Activated naive CD4-positive, alpha-beta T cell treated with anti-CD3 and anti-CD28 coated beads, Interleukin-2, amount 50 U/mL, for 24 hours (primary cell): Measurements from ENCODE around the gene RAB10.

Experiments
- H3K27ac Mint-ChIP-seq: one replicate; pipeline ENCODE4 v1.8.0; 2021; ENCODE audit warnings: mild to moderate bottlenecking, mixed read lengths
- H3K27me3 Mint-ChIP-seq: one replicate; pipeline ENCODE4 v1.8.0; 2021; ENCODE audit warnings: mixed read lengths
- H3K36me3 Mint-ChIP-seq: one replicate; pipeline ENCODE4 v1.8.0; 2021; ENCODE audit warnings: mixed read lengths
- H3K4me1 Mint-ChIP-seq: one replicate; pipeline ENCODE4 v1.8.0; 2021; ENCODE audit warnings: mixed read lengths
- H3K4me3 Mint-ChIP-seq: one replicate; pipeline ENCODE4 v1.8.0; 2021; ENCODE audit warnings: mild to moderate bottlenecking, mixed read lengths
- H3K9me3 Mint-ChIP-seq: one replicate; pipeline ENCODE4 v1.8.0; 2021; ENCODE audit warnings: mixed read lengths

The RAB10 gene

GRCh38 chr2:26034637-26034992 lies 731 bp downstream of the RAB10 start:
- H3K27me3 Mint-ChIP-seq: no peaks in the 10 kb centered on the region
- peaks cover 37% of the 10 kb centered on the region for H3K4me1 Mint-ChIP-seq
- peak overlapping the region; percentile 95 for H3K4me3 Mint-ChIP-seq

DNA sequence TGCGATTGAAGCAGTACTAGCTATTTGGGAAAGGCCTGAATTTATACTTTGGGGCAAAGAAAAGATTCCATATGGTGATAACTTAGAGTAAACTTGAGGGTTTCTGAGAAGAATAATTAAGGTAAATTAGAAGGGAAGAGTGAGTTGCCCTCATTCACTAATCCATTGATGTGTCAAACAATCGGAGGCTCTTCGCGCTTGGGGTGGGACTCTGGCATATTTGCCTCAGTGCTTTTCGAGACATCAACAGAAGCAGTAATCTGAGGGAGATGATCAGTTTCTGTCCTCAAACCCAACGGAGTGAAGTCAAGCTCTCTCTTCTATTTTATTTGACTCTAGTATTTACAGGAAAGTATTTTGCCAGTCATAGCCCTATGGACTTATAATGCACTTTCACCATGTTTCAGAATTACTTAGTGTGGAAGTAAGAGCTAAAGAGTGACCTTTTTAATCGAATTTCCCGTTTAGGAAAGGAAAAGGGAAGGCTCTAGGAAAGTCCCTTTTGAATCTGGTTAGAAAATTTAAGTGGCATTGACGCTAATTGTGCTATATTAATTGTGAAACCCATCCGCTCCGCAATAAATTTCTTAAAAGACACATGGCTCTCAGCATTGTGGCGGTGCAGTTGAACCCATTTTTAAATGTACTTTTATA lies 1.3 kb downstream of the RAB10 start:
- H3K27ac Mint-ChIP-seq: peak overlapping the region; percentile 90
- H3K27me3 Mint-ChIP-seq: no peaks in the 10 kb centered on the region
- peak overlapping the region; percentile 95 for H3K4me3 Mint-ChIP-seq
- H3K9me3 Mint-ChIP-seq: no peaks in the 10 kb centered on the region
- peaks cover 40% of the 10 kb centered on the region for H3K4me1 Mint-ChIP-seq
- H3K36me3 Mint-ChIP-seq: no peaks in the 10 kb centered on the region

More at GRCh38 chr2:26034637-26034992, 731 bp downstream of the RAB10 start:
- peak overlapping the region; percentile 90 for H3K27ac Mint-ChIP-seq
- H3K36me3 Mint-ChIP-seq: no peaks in the 10 kb centered on the region
- no peaks in the 10 kb centered on the region for H3K9me3 Mint-ChIP-seq

DNA sequence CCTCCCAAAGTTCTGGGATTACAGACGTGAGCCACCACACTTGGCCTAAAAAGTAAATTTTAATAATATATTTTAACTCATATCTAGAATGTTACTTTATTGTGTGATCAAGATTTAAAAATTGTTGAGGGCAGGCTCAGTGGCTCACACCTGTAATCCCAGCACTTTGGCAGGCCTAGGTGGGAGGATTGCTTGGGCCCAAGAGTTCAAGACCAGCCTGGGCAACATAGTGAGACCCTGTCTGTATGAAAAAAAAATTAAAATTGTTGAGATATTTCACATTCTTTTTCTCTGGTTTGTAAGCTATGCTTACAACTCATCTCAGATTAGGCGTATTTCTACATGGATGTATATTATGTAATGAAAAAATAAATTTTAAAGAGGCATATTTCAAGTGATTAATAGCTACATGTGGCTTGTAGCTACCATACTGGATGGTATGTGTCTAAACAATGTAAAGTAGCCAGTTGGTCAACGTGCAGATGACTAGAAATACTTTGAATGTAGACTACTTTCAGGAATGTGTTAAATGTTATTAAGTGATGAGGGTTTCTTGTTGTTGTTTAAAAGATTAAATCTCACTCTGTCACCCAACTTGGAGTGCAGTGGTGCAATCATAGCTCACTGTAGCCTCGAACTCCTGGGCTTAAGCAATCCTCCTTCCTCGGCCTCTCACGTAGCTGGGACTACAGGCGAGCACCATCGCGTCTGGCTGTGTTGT lies 5.9 kb downstream of the RAB10 start:
- H3K27ac Mint-ChIP-seq: no peak overlapping the region
- H3K9me3 Mint-ChIP-seq: no peaks in the 10 kb centered on the region
- peak overlapping the region; percentile 19 for H3K4me3 Mint-ChIP-seq
- H3K36me3 Mint-ChIP-seq: peaks cover 3% of the 10 kb centered on the region
- no peaks in the 10 kb centered on the region for H3K27me3 Mint-ChIP-seq
- H3K4me1 Mint-ChIP-seq: peaks cover 74% of the 10 kb centered on the region

- Mint-ChIP-seq H3K36me3 (peaks cover 12% of the 10 kb centered on the region), H3K4me1 (peaks cover 72% of the 10 kb centered on the region), H3K9me3 (no peaks in the 10 kb centered on the region), H3K4me3 (peak overlapping the region; percentile 41), H3K27ac (no peak overlapping the region), H3K27me3 (no peaks in the 10 kb centered on the region)
These were observed 9.2 kb downstream of the RAB10 start for GRCh38 chr2:26043109-26043508.

- no peaks in the 10 kb centered on the region for H3K9me3 Mint-ChIP-seq
- H3K4me1 Mint-ChIP-seq: peaks cover 76% of the 10 kb centered on the region
- H3K4me3 Mint-ChIP-seq: peak overlapping the region; percentile 41
- H3K27ac Mint-ChIP-seq: peak overlapping the region; percentile 42
- H3K36me3 Mint-ChIP-seq: peaks cover 14% of the 10 kb centered on the region
- H3K27me3 Mint-ChIP-seq: no peaks in the 10 kb centered on the region
These were observed 10.2 kb downstream of the RAB10 start for GRCh38 chr2:26043862-26044696.

DNA sequence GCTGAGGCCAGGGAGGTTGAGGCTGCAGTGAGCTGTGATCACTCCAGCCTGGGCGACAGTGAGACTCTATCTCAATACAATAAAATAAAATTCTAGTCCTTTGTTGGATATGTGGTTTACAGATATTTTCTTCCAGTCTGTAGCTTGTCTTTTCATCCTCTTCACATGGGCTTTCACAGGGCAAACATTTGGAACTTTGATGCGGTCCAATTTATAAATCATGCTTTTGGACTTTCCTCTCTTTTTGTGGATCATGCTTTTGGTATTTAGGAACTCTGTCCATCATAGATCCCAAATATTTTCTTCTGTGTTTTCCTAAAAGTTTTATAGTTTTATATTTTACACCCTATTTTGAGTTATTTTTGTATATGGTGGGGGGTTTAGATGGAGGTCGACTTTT lies 14.9 kb downstream of the RAB10 start:
- H3K27ac Mint-ChIP-seq: no peak overlapping the region
- peaks cover 11% of the 10 kb centered on the region for H3K36me3 Mint-ChIP-seq
- H3K9me3 Mint-ChIP-seq: no peaks in the 10 kb centered on the region
- no peak overlapping the region for H3K4me3 Mint-ChIP-seq
- H3K4me1 Mint-ChIP-seq: peaks cover 83% of the 10 kb centered on the region
- H3K27me3 Mint-ChIP-seq: no peaks in the 10 kb centered on the region

DNA sequence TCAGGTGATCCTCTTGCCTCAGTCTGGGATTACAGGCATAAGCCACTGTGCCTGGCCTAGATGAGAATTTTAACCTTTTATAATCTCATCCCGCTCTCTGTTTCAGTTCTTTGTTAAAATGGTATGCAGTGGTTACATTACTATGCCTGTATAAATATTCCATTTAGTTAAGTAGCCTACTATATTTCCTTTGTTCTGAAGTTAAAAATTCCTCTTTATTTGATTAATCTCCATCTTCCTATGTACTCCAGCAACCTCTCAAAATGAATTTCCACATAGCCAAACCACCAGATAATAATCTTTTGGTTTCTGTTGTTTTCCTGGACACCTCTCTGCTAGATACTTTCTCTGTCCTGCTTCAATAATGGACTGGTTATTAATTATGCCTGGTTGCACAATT lies 15.8 kb downstream of the RAB10 start:
- peaks cover 11% of the 10 kb centered on the region for H3K36me3 Mint-ChIP-seq
- H3K27ac Mint-ChIP-seq: no peak overlapping the region
- H3K27me3 Mint-ChIP-seq: no peaks in the 10 kb centered on the region
- no peaks in the 10 kb centered on the region for H3K9me3 Mint-ChIP-seq
- no peak overlapping the region for H3K4me3 Mint-ChIP-seq
- peaks cover 82% of the 10 kb centered on the region for H3K4me1 Mint-ChIP-seq

DNA sequence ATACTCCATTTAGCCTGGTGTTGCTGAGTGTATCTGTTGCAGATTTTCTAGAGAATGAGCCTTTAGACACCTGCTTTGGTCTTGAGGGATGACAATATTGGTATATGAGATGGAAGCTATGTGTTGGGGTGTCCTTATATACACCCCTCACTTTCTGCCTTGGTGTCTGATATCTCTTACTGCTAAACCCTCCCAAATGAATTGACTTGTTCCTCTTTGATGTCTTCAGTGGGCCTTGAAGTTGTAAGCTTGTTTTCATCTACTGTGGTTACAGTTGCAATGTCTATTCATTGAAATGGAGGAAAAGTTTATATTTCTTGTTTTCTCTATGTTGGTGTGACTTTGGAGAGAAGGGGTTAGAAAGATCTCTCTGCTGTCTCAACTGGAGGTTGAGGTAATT lies 18.9 kb downstream of the RAB10 start:
- Mint-ChIP-seq H3K9me3 (no peaks in the 10 kb centered on the region), H3K27ac (no peak overlapping the region), H3K27me3 (no peaks in the 10 kb centered on the region), H3K4me3 (peak overlapping the region; percentile 9), H3K36me3 (peaks cover 4% of the 10 kb centered on the region), H3K4me1 (peaks cover 84% of the 10 kb centered on the region)

GRCh38 chr2:26054598-26055348 lies 20.9 kb downstream of the RAB10 start:
- Mint-ChIP-seq H3K9me3 (no peaks in the 10 kb centered on the region), H3K27ac (no peak overlapping the region), H3K27me3 (no peaks in the 10 kb centered on the region), H3K36me3 (peaks cover 2% of the 10 kb centered on the region), H3K4me3 (no peak overlapping the region), H3K4me1 (peaks cover 83% of the 10 kb centered on the region)

DNA sequence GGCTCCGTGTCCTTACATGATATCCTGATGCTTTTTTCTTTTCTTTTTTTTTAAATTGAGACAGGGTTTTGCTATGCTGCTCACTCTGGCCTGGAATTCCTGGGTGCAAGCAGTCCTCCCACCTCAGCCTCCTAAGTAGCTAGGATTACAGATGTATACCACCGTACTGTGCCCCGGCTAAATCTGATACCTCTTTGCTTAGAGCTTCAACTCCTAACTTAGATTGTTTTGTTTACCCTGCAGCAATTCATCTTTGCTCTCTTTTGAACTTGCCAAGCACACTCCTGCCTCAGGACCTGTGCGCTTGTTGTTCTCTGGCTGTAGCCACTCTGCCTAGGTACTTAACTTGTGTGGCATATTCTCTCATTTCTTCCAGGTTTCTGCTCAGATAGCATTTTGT lies 24.5 kb downstream of the RAB10 start:
- Mint-ChIP-seq H3K27me3 (no peaks in the 10 kb centered on the region), H3K36me3 (peaks cover 4% of the 10 kb centered on the region), H3K27ac (no peak overlapping the region), H3K4me3 (no peak overlapping the region), H3K9me3 (no peaks in the 10 kb centered on the region), H3K4me1 (peaks cover 67% of the 10 kb centered on the region)

- H3K27me3 Mint-ChIP-seq: no peaks in the 10 kb centered on the region
- peaks cover 4% of the 10 kb centered on the region for H3K36me3 Mint-ChIP-seq
- H3K4me1 Mint-ChIP-seq: peaks cover 68% of the 10 kb centered on the region
- no peak overlapping the region for H3K27ac Mint-ChIP-seq
- no peaks in the 10 kb centered on the region for H3K9me3 Mint-ChIP-seq
- H3K4me3 Mint-ChIP-seq: no peak overlapping the region
These were observed 25.7 kb downstream of the RAB10 start for GRCh38 chr2:26059542-26059941.

- Mint-ChIP-seq H3K36me3 (peaks cover 7% of the 10 kb centered on the region), H3K4me3 (no peak overlapping the region), H3K9me3 (no peaks in the 10 kb centered on the region)
These were observed 27.7 kb downstream of the RAB10 start for GRCh38 chr2:26061539-26061938.

DNA sequence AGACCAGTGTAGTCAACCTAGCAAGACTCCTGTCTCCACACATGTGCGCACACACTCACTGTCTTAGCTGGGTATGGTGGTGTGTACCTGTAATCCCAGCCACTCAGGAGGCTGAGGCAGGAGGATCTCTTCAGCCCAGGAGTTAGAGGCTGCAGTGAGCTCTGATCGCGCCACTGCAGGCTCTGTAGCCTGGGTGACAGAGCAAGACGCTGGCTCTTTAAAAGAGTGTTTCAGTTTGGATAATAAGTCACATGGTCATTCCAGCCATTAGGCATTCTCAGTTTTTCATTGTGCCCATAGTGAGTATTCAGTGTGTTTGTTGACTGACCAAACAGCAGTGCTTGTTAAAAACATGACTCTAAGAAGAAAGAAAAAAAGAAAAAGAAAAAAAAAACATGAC lies 31.0 kb downstream of the RAB10 start:
- Mint-ChIP-seq H3K9me3 (no peaks in the 10 kb centered on the region), H3K36me3 (peaks cover 4% of the 10 kb centered on the region), H3K4me3 (no peak overlapping the region), H3K4me1 (peaks cover 67% of the 10 kb centered on the region), H3K27me3 (no peaks in the 10 kb centered on the region), H3K27ac (no peak overlapping the region)

More at GRCh38 chr2:26061539-26061938, 27.7 kb downstream of the RAB10 start:
- Mint-ChIP-seq H3K4me1 (peaks cover 70% of the 10 kb centered on the region), H3K27me3 (no peaks in the 10 kb centered on the region), H3K27ac (no peak overlapping the region)

DNA sequence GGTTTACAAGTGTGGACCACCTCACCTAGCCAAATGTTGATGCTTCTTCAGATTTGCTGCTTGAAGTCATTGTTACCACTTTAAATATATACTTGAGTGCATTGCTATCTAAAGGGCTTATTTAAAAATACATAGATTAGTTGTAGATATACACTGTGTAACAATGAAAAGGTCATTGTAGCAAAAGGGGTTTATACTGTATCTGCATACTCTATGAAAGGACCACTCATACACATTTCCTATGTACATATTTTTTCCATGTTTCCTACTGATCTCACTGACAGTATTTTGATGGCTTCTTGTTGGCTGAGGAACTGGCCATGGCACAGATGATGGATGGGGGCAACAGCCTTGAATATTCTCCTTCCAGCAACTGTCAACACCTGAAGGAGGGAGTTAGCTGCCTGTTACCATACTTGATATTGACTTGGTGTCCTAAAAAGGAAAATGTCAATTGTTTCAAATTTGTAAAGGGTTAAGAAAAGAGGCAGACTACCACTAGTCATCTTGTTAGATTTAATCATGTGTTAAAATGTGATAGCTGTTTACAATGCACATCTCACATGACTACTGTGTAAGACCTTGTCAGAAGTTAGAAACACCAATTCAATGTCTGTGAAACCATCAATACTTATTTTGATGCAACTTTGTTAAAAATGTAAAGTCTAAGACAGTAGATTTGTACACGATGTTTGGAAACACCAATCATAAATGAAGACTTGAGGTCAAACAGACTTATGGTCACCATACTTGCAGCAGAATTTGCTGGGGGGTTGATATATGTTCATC lies 33.5 kb downstream of the RAB10 start:
- H3K36me3 Mint-ChIP-seq: peaks cover 5% of the 10 kb centered on the region
- H3K4me3 Mint-ChIP-seq: peak overlapping the region; percentile 78
- peaks cover 66% of the 10 kb centered on the region for H3K4me1 Mint-ChIP-seq
- H3K9me3 Mint-ChIP-seq: no peaks in the 10 kb centered on the region
- H3K27ac Mint-ChIP-seq: peak overlapping the region; percentile 91
- H3K27me3 Mint-ChIP-seq: no peaks in the 10 kb centered on the region
